MCF 10A (cell line): ENCODE results near the gene TRIM36. TPM values are rescaled to one million over a fixed set of nuclear protein-coding genes. Genes with fewer than 3 reads are reported as not detected.

ENCODE experiments used
- BruUV-seq: library from RNA; stranded (reverse); fragments of 400-500 nt; replicated peaks from 2 replicates; lab custom pipeline; 2021; lab: Mats Ljungman, UMichigan
- CTCF ChIA-PET: fragments of 300-600 bp; sonication (Branson Sonifier 250); formaldehyde crosslinking; extraction: SDS; loops from one replicate; lab custom pipeline; 2021; ENCODE audit warnings: antibody characterized with exemption, inconsistent platforms; lab: Yijun Ruan, JAX
- POLR2A ChIA-PET: fragments of 300-600, 350-650 bp; sonication (Branson Sonifier 250); formaldehyde crosslinking; extraction: SDS; loops from one replicate; lab custom pipeline; 2020; ENCODE audit warnings: antibody characterized with exemption, inconsistent platforms; lab: Yijun Ruan, JAX
- DNase-seq: peaks from one replicate; pipeline ENCODE4 v3.0.0-alpha.2; 2018; ENCODE audit not compliant: unreplicated experiment
- H3K27ac Mint-ChIP-seq: one replicate; pipeline ENCODE4 v1.8.0; 2022; ENCODE audit warnings: mild to moderate bottlenecking, low read depth, mixed read lengths; ENCODE audit not compliant: unreplicated experiment
- H3K27me3 Mint-ChIP-seq: one replicate; pipeline ENCODE4 v1.8.0; 2022; ENCODE audit warnings: mixed read lengths; ENCODE audit not compliant: insufficient read depth, unreplicated experiment
- H3K36me3 Mint-ChIP-seq: one replicate; pipeline ENCODE4 v1.8.0; 2022; ENCODE audit warnings: mild to moderate bottlenecking, moderate library complexity, mixed read lengths; ENCODE audit not compliant: insufficient read depth, unreplicated experiment
- H3K4me1 Mint-ChIP-seq: one replicate; pipeline ENCODE4 v1.8.0; 2022; ENCODE audit warnings: mixed read lengths; ENCODE audit not compliant: insufficient read depth, unreplicated experiment
- H3K4me3 Mint-ChIP-seq: one replicate; pipeline ENCODE4 v1.8.0; 2022; ENCODE audit warnings: mild to moderate bottlenecking, moderate library complexity, mixed read lengths; ENCODE audit not compliant: unreplicated experiment
- H3K9me3 Mint-ChIP-seq: one replicate; pipeline ENCODE4 v1.8.0; 2022; ENCODE audit warnings: mixed read lengths; ENCODE audit not compliant: unreplicated experiment
- CTCF ChIP-seq: fragments of 200-600 bp; IDR thresholded peaks from one replicate; pipeline ENCODE4 v1.8.0; 2022; ENCODE audit warnings: antibody characterized with exemption, mild to moderate bottlenecking; ENCODE audit not compliant: unreplicated experiment
- intact Hi-C: fragments of 100-400 bp; cut with micrococcal nuclease; formaldehyde crosslinking; loops from 2 replicates; pipeline ENCODE4 v1.14.1; 2022
- total RNA-seq: library from RNA; stranded (reverse); gene quantifications from 2 replicates; pipeline ENCODE4 v1.2.3, GENCODE V29; 2022

TRIM36 gene
- total RNA-seq, 1 experiment from 2014 or later, result 7.1 TPM

- Mint-ChIP-seq H3K9me3 (no peaks in the 10 kb centered on the region), H3K36me3 (no peaks in the 10 kb centered on the region), H3K4me3 (no peak overlapping the region), H3K27ac (no peak overlapping the region), H3K4me1 (no peaks in the 10 kb centered on the region), H3K27me3 (peaks cover 32% of the 10 kb centered on the region)
- POLR2A ChIA-PET, result no interaction called here
- no peak for TF ChIP-seq CTCF
- no peak for DNase-seq
- CTCF ChIA-PET, result interaction anchor here (0.7 kb wide), 1 partner anchor 24 kb away, joined by 3 read pairs; no protein-coding TSS in a partner anchor
- intact Hi-C loops, result no loop called here
- BruUV-seq, result no TSS peak
These were observed 9.3 kb upstream of the TRIM36 start for GRCh38 chr5:115179030-115179393.

GRCh38 chr5:115170929-115171510 lies 1.3 kb upstream of the TRIM36 start:
- Mint-ChIP-seq H3K27me3 (no peaks in the 10 kb centered on the region), H3K27ac (no peak overlapping the region), H3K9me3 (no peaks in the 10 kb centered on the region), H3K36me3 (no peaks in the 10 kb centered on the region), H3K4me3 (peak overlapping the region; percentile 84), H3K4me1 (peaks cover 6% of the 10 kb centered on the region)
- ChIA-PET CTCF (interaction anchor here (0.6 kb wide), 2 partner anchors 74 to 89 kb away, joined by 3 to 5 read pairs; no protein-coding TSS in a partner anchor), POLR2A (interaction anchor here (1.5 kb wide), 2 partner anchors 44 to 87 kb away, joined by 3 read pairs; no protein-coding TSS in a partner anchor)
- intact Hi-C loops, result no loop called here
- no peak for TF ChIP-seq CTCF
- DNase-seq, result no peak
- no TSS peak for BruUV-seq

DNA sequence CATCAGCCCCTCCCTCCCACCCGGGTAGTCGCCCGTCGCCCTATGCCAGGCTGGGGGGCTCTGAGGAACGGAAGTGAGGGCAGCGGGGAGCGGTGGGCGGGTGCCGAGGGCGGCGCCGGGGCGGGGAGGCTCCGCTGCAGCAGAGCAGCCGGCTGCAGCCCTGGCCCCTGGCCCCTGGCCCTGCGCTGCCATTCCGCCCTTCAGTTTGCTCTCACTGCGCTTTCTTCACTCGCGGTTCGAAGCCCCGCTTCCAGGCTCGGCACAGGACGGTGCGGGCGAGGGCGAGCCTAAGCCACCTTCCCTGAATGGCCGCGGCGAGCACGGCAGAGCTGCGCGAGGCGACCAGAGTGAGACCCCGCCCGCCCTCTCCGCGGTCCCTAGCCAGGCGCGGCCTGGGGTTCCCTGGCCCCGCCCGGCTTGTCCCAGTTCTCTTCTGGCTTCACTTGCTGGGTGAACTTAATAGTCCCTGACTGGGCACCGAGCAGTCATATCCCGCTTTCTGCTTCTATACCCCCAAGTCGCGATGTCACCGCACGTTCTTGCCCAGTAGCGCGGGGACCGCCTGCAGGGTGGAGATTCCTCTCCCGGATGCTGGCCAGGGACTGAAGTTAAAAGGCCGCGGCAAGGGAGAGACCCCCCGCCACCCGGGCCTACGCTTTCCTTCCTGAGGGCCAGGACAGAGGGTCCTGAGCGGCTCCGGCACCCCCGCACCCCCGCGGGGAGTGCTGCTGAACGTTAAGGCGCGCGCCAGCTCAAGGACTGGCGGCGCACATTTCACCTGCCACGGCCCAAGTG lies 623 bp upstream of the TRIM36 start:
- ChIA-PET CTCF (interaction anchor here (0.6 to 1.4 kb wide), 3 partner anchors 70 to 94 kb away, joined by 3 to 4 read pairs (median 3); no protein-coding TSS in a partner anchor), POLR2A (interaction anchor here (0.8 to 1.6 kb wide), 7 partner anchors 12 to 671 kb away, joined by 3 to 5 read pairs (median 3); partner anchors contain the start of gene ATG12)
- no TSS peak for BruUV-seq
- H3K27me3 Mint-ChIP-seq, result no peaks in the 10 kb centered on the region
- H3K4me1 Mint-ChIP-seq, result peaks cover 6% of the 10 kb centered on the region
- peak overlapping the region; percentile 84 for H3K4me3 Mint-ChIP-seq
- DNase-seq, result no peak
- H3K36me3 Mint-ChIP-seq, result no peaks in the 10 kb centered on the region
- intact Hi-C loops, result no loop called here
- no peak overlapping the region for H3K27ac Mint-ChIP-seq
- no peak for TF ChIP-seq CTCF
- H3K9me3 Mint-ChIP-seq, result no peaks in the 10 kb centered on the region
